Measurements from ENCODE around the gene CTSZ.

GRCh38 chr20:59006167-59006863 is 739 bp downstream of the CTSZ start:
- no peak for TF ChIP-seq EZH2 (IDR thresholded peaks at IDR 0.05; ENCODE audit: borderline replicate concordance, low read length)
- TF ChIP-seq CTCF (IDR thresholded peaks at IDR 0.05; ENCODE audit: low read length): no peak; the same call in 1 of the 2 replicates
